ENCODE data around the gene STK24.
A peak's percentile ranks its signal among the peaks of the same experiment; 100 is the strongest.

The STK24 gene

DNA sequence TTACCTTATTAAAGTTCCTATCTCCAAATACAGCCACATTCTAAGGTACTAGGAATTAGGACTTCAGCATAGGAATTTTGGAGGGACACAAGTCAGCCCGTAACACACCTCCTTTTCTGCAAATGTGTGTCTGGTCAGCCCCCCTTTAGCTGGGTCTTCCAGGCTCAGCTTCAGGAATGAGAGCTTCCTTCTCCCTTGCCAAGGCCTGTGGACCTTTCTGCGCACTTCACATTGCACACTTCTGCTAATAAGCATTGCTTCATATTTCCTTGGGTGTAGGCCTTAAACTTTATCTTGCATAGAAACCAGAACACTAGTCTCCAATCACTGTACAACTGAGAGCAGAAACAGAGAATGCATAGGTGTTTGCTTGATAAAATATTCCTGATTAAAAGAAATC lies 4.5 kb upstream of the STK24 start:
- no peak for TF ChIP-seq ZFX (IDR thresholded peaks at IDR 0.05)
- TF ChIP-seq, protein P1, sequence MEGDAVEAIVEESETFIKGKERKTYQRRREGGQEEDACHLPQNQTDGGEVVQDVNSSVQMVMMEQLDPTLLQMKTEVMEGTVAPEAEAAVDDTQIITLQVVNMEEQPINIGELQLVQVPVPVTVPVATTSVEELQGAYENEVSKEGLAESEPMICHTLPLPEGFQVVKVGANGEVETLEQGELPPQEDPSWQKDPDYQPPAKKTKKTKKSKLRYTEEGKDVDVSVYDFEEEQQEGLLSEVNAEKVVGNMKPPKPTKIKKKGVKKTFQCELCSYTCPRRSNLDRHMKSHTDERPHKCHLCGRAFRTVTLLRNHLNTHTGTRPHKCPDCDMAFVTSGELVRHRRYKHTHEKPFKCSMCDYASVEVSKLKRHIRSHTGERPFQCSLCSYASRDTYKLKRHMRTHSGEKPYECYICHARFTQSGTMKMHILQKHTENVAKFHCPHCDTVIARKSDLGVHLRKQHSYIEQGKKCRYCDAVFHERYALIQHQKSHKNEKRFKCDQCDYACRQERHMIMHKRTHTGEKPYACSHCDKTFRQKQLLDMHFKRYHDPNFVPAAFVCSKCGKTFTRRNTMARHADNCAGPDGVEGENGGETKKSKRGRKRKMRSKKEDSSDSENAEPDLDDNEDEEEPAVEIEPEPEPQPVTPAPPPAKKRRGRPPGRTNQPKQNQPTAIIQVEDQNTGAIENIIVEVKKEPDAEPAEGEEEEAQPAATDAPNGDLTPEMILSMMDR (conservative IDR thresholded peaks at IDR 0.05), result no peak
- no peak overlapping the region for H3K27ac ChIP-seq

DNA sequence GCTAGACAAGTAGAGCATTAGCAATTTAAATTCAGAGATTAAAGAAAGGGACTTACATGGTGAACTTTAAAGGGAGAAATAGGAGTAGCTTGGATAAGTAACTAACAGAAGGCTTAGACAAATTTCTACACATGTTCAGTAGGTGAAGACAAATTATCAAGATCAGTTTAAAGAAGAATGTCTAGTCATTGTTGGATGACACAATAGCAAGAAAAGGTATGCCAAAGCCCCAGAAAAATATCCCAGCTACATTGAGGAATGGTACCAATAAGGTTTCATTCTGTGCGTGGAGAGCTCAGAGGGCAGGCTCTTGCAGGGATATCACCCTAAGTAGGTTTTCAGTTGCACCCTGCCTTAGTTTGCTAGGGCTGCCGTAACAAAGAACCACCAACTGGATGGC lies 3.5 kb upstream of the STK24 start:
- H3K27ac ChIP-seq, result no peak overlapping the region
- TF ChIP-seq, protein P1 (conservative IDR thresholded peaks at IDR 0.05), result no peak
- TF ChIP-seq ZFX (IDR thresholded peaks at IDR 0.05), result no peak

DNA sequence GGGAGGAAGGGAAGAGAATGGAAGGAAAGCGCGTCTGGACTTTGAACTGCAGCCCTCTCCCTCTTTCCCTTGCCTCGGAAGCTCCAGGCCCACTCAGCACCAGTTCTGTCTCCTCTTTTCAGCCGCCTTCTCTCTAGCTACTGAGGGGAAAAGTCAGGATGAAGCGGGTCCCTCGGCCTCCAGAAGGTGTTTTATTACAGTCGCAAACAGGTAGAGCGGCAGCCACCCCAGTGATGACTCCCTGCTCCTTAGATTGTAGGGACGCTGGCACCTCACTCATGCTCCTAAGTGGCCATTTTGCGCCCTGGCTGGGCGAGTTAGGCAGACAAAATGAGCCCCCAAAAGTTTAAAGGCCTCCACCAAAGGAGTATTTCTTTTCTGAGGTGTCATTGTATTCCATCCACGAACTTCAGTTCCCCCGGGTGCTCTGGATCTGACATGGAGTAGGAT lies 954 bp upstream of the STK24 start:
- peak overlapping the region; percentile 89 for H3K27ac ChIP-seq
- no peak for TF ChIP-seq ZFX (IDR thresholded peaks at IDR 0.05)
- TF ChIP-seq, protein P1 (conservative IDR thresholded peaks at IDR 0.05), result no peak

DNA sequence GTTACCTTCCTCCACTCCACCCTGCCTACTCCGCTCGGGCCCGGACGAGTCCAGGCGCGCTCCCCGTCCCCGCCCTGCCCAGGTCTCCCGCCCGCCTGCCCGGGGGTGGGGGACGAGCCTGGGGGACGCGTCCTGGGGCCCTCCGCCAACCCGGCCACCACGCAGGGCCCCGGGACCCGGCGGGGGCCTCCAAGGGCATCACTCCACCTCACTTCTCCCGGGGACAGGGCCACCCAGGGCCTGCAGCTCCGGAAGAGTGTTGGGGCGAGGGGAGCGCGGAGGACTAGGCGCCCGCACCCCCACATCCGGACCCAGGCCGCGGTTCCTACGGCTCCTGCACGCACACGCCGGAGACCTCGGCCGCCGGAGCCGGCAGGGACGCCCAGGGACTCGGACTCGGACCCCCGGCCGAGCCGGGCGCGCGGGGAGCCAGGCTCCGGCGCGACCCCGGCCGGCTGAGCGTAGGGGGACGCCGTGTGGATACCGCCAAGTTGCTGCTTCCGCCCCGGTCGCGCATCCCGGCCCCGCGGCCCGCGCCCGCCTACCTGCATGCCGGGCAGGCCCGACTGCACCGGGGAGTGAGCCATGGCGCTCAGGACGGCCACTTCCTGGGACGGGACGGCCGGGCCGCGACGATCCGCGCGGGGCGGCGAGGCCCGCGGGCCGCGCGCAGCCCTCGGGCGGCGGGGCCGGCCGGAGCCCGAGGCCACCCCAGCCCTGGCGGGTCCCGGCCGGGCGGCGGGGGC lies 534 bp downstream of the STK24 start:
- TF ChIP-seq, protein P1 (conservative IDR thresholded peaks at IDR 0.05), result no peak
- peak; percentile 80 for TF ChIP-seq ZFX (IDR thresholded peaks at IDR 0.05)
- H3K27ac ChIP-seq, result peak overlapping the region; percentile 89

DNA sequence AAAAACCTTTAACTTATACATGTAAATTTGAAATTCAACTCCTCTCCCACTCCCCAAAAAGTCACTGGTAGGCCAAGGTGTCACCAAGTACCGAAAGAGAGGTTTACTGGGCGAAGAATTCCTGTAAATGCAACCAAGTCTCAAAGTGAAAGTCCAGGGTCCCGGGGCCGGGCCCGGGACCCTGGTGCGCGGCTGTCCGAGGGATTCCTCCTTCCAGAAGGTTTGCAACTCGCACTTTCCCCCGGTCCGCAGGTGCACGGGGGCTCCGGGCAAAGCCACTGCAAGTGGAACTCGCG lies 1.1 kb downstream of the STK24 start:
- no peak for TF ChIP-seq ZFX (IDR thresholded peaks at IDR 0.05)
- TF ChIP-seq, protein P1 (conservative IDR thresholded peaks at IDR 0.05), result no peak
- H3K27ac ChIP-seq, result peak overlapping the region; percentile 89

DNA sequence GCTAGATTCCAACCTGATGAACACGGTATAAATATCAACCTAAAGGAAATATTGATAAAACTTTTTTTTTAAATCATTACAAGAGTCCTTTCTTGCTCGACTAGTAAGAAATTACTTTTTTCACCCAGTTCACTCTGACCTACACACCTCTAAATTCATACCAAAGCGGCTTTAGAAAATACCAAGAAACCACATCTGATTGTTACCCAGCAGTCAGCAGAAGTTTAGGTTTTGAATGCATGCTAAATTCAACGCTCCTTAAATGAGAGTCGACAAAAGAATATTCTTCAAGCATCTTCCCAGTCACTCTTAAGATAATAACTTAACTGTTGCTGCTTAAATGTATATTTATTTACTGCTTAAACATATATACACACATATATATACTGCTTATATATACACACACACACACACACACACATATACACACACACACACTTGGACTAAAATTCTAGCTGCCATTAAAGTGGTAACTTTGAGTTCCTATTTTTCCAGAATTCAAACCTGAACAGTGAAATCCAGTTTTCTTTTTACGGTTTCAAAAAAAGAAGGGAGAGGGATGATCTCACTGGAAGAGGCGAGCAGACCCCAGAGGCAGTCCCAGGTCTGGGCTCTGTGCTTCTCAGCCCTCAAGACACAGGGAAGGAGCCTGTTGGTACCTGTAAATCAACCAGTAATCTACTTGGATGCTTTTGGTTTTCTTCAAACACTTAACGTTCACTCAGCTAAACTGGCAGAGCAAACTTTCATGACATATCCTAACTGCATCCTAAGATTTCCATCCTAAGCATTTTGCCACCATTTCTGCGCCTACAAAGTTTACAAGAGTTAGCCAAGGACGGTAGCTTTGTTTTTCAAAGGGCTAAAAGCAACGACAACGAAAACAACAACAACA lies 1.7 kb downstream of the STK24 start:
- TF ChIP-seq, protein P1 (conservative IDR thresholded peaks at IDR 0.05), result no peak
- TF ChIP-seq ZFX (IDR thresholded peaks at IDR 0.05), result no peak
- H3K27ac ChIP-seq, result peak overlapping the region; percentile 89
